HCT116 (cell line): ENCODE measurements around the gene MAN1A1.

ENCODE experiments used
- ELF1 ChIP-seq: IDR thresholded peaks from 2 replicates; pipeline ENCODE4 v1.6.1; 2012; ENCODE audit warnings: low read depth, borderline replicate concordance
- EZH2 ChIP-seq: fragments of 200-600 bp; sonication (generic); IDR thresholded peaks from 2 replicates; pipeline ENCODE4 v1.6.1; 2017; ENCODE audit warnings: antibody characterized with exemption, mixed run types
- JUND ChIP-seq: IDR thresholded peaks from 2 replicates; pipeline ENCODE4 v1.6.1; 2012
- POLR2A ChIP-seq: IDR thresholded peaks from 2 replicates; pipeline ENCODE4 v1.7.0; 2011; ENCODE audit warnings: borderline replicate concordance; ENCODE audit not compliant: insufficient read depth, insufficient read length; ENCODE audit errors: extremely low read depth
- POLR2AphosphoS5 ChIP-seq: IDR thresholded peaks from 2 replicates; pipeline ENCODE4 v1.6.1; 2011; ENCODE audit warnings: mild to moderate bottlenecking, low read depth, low read length, moderate library complexity
- RAD21 ChIP-seq: IDR thresholded peaks from 2 replicates; pipeline ENCODE4 v1.6.1; 2012; ENCODE audit warnings: low read depth, mild to moderate bottlenecking
- SIN3A ChIP-seq: IDR thresholded peaks from 2 replicates; pipeline ENCODE4 v1.6.1; 2012; ENCODE audit warnings: low read depth
- SRF ChIP-seq: IDR thresholded peaks from 2 replicates; pipeline ENCODE4 v1.6.1; 2012; ENCODE audit warnings: low read depth
- TCF7L2 ChIP-seq: IDR thresholded peaks from 2 replicates; pipeline ENCODE4 v1.7.0; 2011; ENCODE audit warnings: borderline replicate concordance, inconsistent platforms; ENCODE audit not compliant: insufficient read depth, insufficient read length; ENCODE audit errors: extremely low read depth
- YY1 ChIP-seq: IDR thresholded peaks from 2 replicates; pipeline ENCODE4 v1.6.1; 2011; ENCODE audit warnings: low read length, low read depth, moderate library complexity, mild to moderate bottlenecking; ENCODE audit not compliant: insufficient replicate concordance; ENCODE audit errors: extremely low read depth
- TF ChIP-seq, protein P1 (sequence below), 3 experiments: fragments of 200-600 bp in 1 of 3; sonication (generic) in 1 of 3; IDR thresholded peaks in 2 of 3; conservative IDR thresholded peaks in 1 of 3; 2 replicates each; pipeline ENCODE4 v1.5.1; 2012 to 2017; ENCODE audit warnings: low read depth in 2 of 3, low read length in 2 of 3, antibody characterized with exemption in 1 of 3, borderline replicate concordance in 1 of 3, control low read depth in 1 of 3, mild to moderate bottlenecking in 1 of 3, mixed read lengths in 1 of 3, mixed run types in 1 of 3, moderate library complexity in 1 of 3; ENCODE audit not compliant: insufficient read depth in 1 of 3
- TF ChIP-seq, protein P2 (sequence below): IDR thresholded peaks from 2 replicates; pipeline ENCODE4 v1.6.1; 2012

DNA sequence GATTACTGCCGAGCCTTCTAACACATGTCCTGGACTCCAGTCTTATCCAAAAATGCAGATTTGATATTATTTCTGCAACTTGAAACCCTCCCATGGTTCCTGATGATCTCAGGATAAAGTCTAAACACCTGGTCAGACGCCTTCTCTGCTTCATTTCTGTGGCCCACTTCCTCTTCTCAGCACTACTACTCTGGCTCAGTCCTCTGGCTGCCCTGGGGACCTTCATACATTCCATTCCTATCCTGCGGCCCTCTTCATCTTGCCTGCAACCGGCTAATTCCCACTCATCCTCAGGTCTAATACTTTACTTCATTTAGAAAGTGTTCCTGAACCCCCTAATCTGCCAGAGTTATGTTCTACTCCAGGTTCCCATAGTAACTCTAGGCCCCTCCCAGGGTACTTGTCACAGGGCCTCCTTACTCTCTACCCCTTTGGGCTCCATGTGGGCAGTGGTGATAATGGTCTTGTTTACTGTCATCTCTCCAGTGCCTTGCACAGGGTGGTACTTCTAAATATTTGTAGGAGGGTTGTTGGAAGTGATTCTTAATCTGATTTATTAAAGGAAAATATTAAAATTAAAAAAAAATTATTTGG is 18.9 kb downstream of the MAN1A1 start:
- TF ChIP-seq, protein P1, sequence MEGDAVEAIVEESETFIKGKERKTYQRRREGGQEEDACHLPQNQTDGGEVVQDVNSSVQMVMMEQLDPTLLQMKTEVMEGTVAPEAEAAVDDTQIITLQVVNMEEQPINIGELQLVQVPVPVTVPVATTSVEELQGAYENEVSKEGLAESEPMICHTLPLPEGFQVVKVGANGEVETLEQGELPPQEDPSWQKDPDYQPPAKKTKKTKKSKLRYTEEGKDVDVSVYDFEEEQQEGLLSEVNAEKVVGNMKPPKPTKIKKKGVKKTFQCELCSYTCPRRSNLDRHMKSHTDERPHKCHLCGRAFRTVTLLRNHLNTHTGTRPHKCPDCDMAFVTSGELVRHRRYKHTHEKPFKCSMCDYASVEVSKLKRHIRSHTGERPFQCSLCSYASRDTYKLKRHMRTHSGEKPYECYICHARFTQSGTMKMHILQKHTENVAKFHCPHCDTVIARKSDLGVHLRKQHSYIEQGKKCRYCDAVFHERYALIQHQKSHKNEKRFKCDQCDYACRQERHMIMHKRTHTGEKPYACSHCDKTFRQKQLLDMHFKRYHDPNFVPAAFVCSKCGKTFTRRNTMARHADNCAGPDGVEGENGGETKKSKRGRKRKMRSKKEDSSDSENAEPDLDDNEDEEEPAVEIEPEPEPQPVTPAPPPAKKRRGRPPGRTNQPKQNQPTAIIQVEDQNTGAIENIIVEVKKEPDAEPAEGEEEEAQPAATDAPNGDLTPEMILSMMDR (IDR thresholded peaks at IDR 0.05 in 2 of 3, conservative IDR thresholded peaks at IDR 0.05 in 1 of 3; ENCODE audit: borderline replicate concordance in 1 of 3, insufficient read depth in 1 of 3, low read depth in 2 of 3, low read length in 2 of 3) = no peak
- TF ChIP-seq, protein P2, sequence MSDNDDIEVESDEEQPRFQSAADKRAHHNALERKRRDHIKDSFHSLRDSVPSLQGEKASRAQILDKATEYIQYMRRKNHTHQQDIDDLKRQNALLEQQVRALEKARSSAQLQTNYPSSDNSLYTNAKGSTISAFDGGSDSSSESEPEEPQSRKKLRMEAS = no peak
- no peak for TF ChIP-seq RAD21
- no peak for TF ChIP-seq POLR2AphosphoS5
- no peak for TF ChIP-seq POLR2A
- TF ChIP-seq JUND = no peak
- TF ChIP-seq SRF = no peak
- no peak for TF ChIP-seq YY1
- no peak for TF ChIP-seq EZH2
- no peak for TF ChIP-seq ELF1
- no peak for TF ChIP-seq TCF7L2
- no peak for TF ChIP-seq SIN3A
